HCEC 1CT (cell line): ENCODE measurements around the gene STARD4.
A peak's percentile ranks its signal among the peaks of the same experiment; 100 is the strongest.

Experiments
- DNase-seq: peaks from one replicate; pipeline ENCODE4 v3.0.0-alpha.2; 2017

The STARD4 gene

GRCh38 chr5:111469293-111469896 lies 42.9 kb downstream of the STARD4 start:
- DNase-seq: no peak

DNA sequence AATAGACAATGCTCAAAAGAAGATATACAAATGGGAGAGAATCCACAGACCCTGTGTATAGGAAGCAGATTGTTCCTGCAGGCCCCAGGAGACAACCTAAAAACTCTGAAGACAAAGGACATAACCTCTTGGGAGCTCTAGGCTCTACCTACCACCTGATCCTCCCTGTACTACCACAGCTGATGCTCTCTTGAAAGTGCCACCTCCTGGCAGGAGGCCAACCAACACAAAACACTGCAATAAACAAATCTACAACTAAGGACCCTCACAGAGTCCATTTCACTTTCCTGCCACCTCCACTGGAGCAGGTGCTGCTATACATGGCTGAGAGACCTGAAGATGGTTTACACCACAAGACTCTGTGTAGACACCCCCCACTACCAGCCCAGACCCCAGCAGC lies 49.0 kb downstream of the STARD4 start:
- no peak for DNase-seq

DNA sequence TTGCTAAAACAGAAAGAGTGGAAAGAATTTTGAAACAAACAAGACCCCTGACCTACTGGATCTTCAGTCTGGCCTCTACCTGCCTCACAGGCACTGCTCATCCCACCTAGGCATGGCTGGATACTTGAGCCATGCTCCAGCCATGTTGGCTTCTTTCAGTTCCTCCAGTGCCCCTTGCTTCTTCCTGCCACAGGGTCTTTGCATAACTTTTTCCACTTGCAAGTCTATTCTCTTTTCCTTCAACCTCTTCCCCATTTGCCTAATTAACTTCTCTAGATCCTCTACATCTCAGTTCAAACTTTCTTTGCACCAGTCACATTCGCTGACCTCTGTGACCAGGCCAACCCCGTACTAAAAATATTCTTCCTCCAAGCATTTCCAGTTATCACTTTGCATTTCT lies 50.4 kb downstream of the STARD4 start:
- no peak for DNase-seq

GRCh38 chr5:111461255-111461671 lies 51.1 kb downstream of the STARD4 start:
- DNase-seq: peak; percentile 38

DNA sequence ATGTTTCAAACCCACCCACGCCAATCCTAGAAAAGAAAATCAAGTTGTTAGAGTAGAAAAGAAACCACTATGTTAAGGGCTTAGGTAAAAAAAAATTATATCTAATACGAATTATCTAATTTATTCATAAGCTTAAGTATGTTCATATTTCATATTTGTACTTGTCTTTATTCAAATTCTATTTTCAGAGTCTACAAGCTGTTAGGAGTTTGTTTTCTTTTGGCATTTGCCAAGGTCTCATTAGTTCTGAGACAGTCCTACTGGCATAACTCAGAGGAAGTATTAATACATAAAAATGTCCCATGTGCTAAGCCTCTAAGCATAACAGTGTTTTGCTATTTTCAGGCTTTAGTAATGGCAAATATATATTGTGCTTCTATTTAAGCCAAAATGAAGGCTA lies 57.6 kb downstream of the STARD4 start:
- DNase-seq: no peak

GRCh38 chr5:111454198-111454622 lies 58.1 kb downstream of the STARD4 start:
- DNase-seq: peak; percentile 69

DNA sequence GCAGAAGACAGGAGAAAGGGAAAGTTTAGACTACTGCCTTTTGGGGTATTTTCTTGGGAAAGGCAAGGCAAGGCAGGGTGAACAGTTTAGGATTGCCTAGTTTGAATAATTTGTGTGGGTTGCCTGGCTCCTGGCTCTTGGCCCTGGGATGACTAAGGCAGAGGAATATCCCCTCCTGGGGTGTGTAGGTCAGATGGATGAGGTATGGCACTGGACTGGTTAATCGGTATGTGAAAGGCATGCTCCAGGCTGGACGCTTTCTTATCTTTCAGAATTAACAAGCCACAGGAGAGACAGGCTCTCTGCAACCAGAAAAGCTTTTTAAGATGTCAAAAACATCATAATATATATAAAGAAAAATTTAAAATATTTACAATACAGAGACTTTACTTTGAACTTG lies 58.6 kb downstream of the STARD4 start:
- DNase-seq: peak; percentile 69

GRCh38 chr5:111453295-111453694 lies 59.0 kb downstream of the STARD4 start:
- DNase-seq: peak; percentile 47

DNA sequence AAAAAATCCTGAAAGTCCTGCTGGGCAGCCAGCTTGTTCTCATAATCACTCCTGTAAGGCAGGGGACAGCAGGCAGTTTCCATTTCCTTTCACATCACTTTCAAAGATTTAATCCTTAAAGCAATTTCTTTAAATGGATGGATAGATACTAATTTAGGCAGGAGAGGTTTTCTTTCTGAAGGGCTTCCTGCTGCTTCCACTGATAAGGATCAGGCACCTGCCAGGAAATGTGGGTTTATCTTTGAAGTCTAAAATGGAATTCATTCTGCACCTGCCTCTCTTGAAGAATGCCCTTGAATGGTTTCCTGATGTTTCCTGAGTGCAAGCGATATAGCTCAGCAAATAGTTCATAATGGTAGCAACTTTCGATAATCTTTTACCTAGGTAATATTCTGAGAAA lies 64.5 kb downstream of the STARD4 start:
- DNase-seq: no peak

- DNase-seq: no peak
Measured at GRCh38 chr5:111447099-111447498, 65.2 kb downstream of the STARD4 start.
